A673 (cell line): ENCODE measurements around the gene ACACA.

Experiments used
- CTCF ChIP-seq: fragments of 300-800, 200-600 bp; sonication (generic); conservative IDR thresholded peaks from 2 replicates; pipeline ENCODE4 v1.5.1; 2017; ENCODE audit warnings: low read depth, mild to moderate bottlenecking, antibody characterized with exemption, low read length, moderate library complexity, mixed read lengths
- EZH2 ChIP-seq: fragments of 200-600 bp; sonication (generic); IDR thresholded peaks from 2 replicates; pipeline ENCODE4 v1.6.1; 2017; ENCODE audit warnings: borderline replicate concordance, low read depth, mild to moderate bottlenecking, mixed read lengths, antibody characterized with exemption, low read length; ENCODE audit not compliant: poor library complexity, severe bottlenecking

GRCh38 chr17:37247825-37248224 lies 158.8 kb downstream of the ACACA start:
- TF ChIP-seq CTCF = no peak
- TF ChIP-seq EZH2 = no peak
